DND-41 (cell line): ENCODE results near the gene RAD17.
"Not testable (repeated sequence)": the region's sequence is repeated elsewhere in the genome, so short reads cannot be mapped to it uniquely, and the experiment has no call there.

ENCODE experiments used
- ATAC-seq: fragments of 200-7000 bp; cut with Tn5 transposase; 3 replicates; pipeline ENCODE4 v1.9.1; 2021; ENCODE audit warnings: low read depth; ENCODE audit not compliant: insufficient read depth
- DNase-seq: peaks from one replicate; pipeline ENCODE4 v3.0.0-alpha.2; 2020
- H2AFZ ChIP-seq: 2 replicates; pipeline ENCODE4 v1.6.0; 2012; ENCODE audit warnings: low read depth, low read length
- H3K27ac ChIP-seq: 2 replicates; pipeline ENCODE4 v1.5.1; 2012; ENCODE audit warnings: low read length, inconsistent platforms
- H3K27me3 ChIP-seq: fragments of 200-600 bp; sonication (generic); 2 replicates; pipeline ENCODE4 v1.6.0; 2012; ENCODE audit warnings: low read length, mild to moderate bottlenecking, inconsistent platforms; ENCODE audit not compliant: insufficient read depth, poor library complexity
- H3K36me3 ChIP-seq: 2 replicates; pipeline ENCODE4 v1.5.1; 2012; ENCODE audit warnings: low read length, inconsistent platforms; ENCODE audit not compliant: insufficient read depth
- H3K4me1 ChIP-seq: 2 replicates; pipeline ENCODE4 v1.5.1; 2012; ENCODE audit warnings: mild to moderate bottlenecking, low read length; ENCODE audit not compliant: insufficient read depth
- H3K4me2 ChIP-seq: 2 replicates; pipeline ENCODE4 v1.6.0; 2012; ENCODE audit warnings: mild to moderate bottlenecking, moderate library complexity, low read length, inconsistent platforms; ENCODE audit not compliant: insufficient read depth
- H3K4me3 ChIP-seq, 2 experiments: fragments of 200-600 bp in 1 of 2; shearing (Covaris generic) in 1 of 2; 2 replicates each; pipeline ENCODE4 v1.5.1; 2012 to 2016; ENCODE audit warnings: inconsistent platforms in 2 of 2, low read length in 2 of 2, mild to moderate bottlenecking in 2 of 2, low read depth in 1 of 2, moderate library complexity in 1 of 2
- H3K79me2 ChIP-seq: 2 replicates; pipeline ENCODE4 v1.6.0; 2012; ENCODE audit warnings: low read length, inconsistent platforms; ENCODE audit not compliant: insufficient read depth
- H3K9ac ChIP-seq: 2 replicates; pipeline ENCODE4 v1.6.0; 2012; ENCODE audit warnings: low read depth, mild to moderate bottlenecking, inconsistent platforms, low read length, moderate library complexity
- H3K9me3 ChIP-seq: 2 replicates; pipeline ENCODE4 v1.5.1; 2012; ENCODE audit warnings: low read length, moderate library complexity, mild to moderate bottlenecking, inconsistent platforms; ENCODE audit not compliant: insufficient read depth, severe bottlenecking
- H4K20me1 ChIP-seq: 2 replicates; pipeline ENCODE4 v1.6.0; 2012; ENCODE audit warnings: low read length; ENCODE audit not compliant: insufficient read depth
- CTCF ChIP-seq: IDR thresholded peaks from 2 replicates; pipeline ENCODE4 v1.5.1; 2012; ENCODE audit warnings: borderline replicate concordance, low read length, moderate library complexity, mild to moderate bottlenecking; ENCODE audit not compliant: poor library complexity, severe bottlenecking; ENCODE audit errors: extremely low read depth
- EZH2 ChIP-seq: IDR thresholded peaks from 3 replicates; pipeline ENCODE4 v1.6.1; 2012; ENCODE audit warnings: borderline replicate concordance, low read depth, mild to moderate bottlenecking, moderate library complexity, low read length, inconsistent platforms; ENCODE audit not compliant: severe bottlenecking

Gene RAD17

GRCh38 chr5:69444127-69444754, 74.6 kb downstream of the RAD17 start:
- Histone ChIP-seq H4K20me1 (no peaks in the 10 kb centered on the region), H3K27me3 (no peaks in the 10 kb centered on the region), H3K27ac (no peak overlapping the region), H3K4me1 (no peaks in the 10 kb centered on the region), H3K79me2 (no peaks in the 10 kb centered on the region), H3K9ac (no peak overlapping the region), H3K4me2 (no peak overlapping the region), H2AFZ (peak overlapping the region; percentile 1; the same call in 1 of the 2 replicates), H3K9me3 (no peaks in the 10 kb centered on the region), H3K4me3 (no peak overlapping the region), H3K36me3 (no peaks in the 10 kb centered on the region)
- DNase-seq (no peak), ATAC-seq (no peak)
- TF ChIP-seq CTCF (no peak), EZH2 (no peak)

- no peak overlapping the region for H3K4me2 ChIP-seq
- TF ChIP-seq EZH2: no peak
- TF ChIP-seq CTCF: no peak
- H2AFZ ChIP-seq: no peak overlapping the region
- no peak overlapping the region for H3K27ac ChIP-seq
- no peak overlapping the region for H3K4me3 ChIP-seq
- DNase-seq: no peak
- no peaks in the 10 kb centered on the region for H3K4me1 ChIP-seq
- H3K36me3 ChIP-seq: no peaks in the 10 kb centered on the region
- ATAC-seq: no peak
- no peaks in the 10 kb centered on the region for H4K20me1 ChIP-seq
- H3K9ac ChIP-seq: no peak overlapping the region
- H3K9me3 ChIP-seq: no peaks in the 10 kb centered on the region
- H3K79me2 ChIP-seq: no peaks in the 10 kb centered on the region
- H3K27me3 ChIP-seq: no peaks in the 10 kb centered on the region
Observed at GRCh38 chr5:69449511-69449910, 79.9 kb downstream of the RAD17 start.

- H3K27me3 ChIP-seq: no peaks in the 10 kb centered on the region
- H3K9me3 ChIP-seq: no peaks in the 10 kb centered on the region
- ATAC-seq (no peak), DNase-seq (no peak)
- H3K36me3 ChIP-seq: no peaks in the 10 kb centered on the region
- no peaks in the 10 kb centered on the region for H3K79me2 ChIP-seq
- H3K27ac ChIP-seq: no peak overlapping the region
- H3K4me1 ChIP-seq: no peaks in the 10 kb centered on the region
- H3K4me3 ChIP-seq: no peak overlapping the region
- H4K20me1 ChIP-seq: no peaks in the 10 kb centered on the region
- H3K9ac ChIP-seq: no peak overlapping the region
- no peak overlapping the region for H3K4me2 ChIP-seq
- H2AFZ ChIP-seq: no peak overlapping the region
- TF ChIP-seq CTCF (no peak), EZH2 (no peak)
Observed at GRCh38 chr5:69450116-69450515, 80.5 kb downstream of the RAD17 start.

GRCh38 chr5:69450527-69450926, 80.9 kb downstream of the RAD17 start:
- not testable (repeated sequence) for H3K36me3 ChIP-seq, H4K20me1 ChIP-seq, H3K27me3 ChIP-seq, H3K9me3 ChIP-seq, H3K4me3 ChIP-seq, DNase-seq, H3K27ac ChIP-seq, H3K4me2 ChIP-seq, H3K4me1 ChIP-seq, H2AFZ ChIP-seq, ATAC-seq, H3K79me2 ChIP-seq, H3K9ac ChIP-seq
